IMR-90 (cell line): ENCODE measurements around the gene ZFAND5. TPM values are rescaled to one million over a fixed set of nuclear protein-coding genes. Genes with fewer than 3 reads are reported as not detected.

Experiments used
- ATAC-seq: fragments of 200-7000 bp; cut with Tn5 transposase; 2 replicates; pipeline ENCODE4 v1.9.1; 2020; ENCODE audit warnings: low read depth, mild to moderate bottlenecking, moderate library complexity
- BruUV-seq: library from RNA; stranded (reverse); fragments of 400-500 nt; replicated peaks from 2 replicates; lab custom pipeline; 2021; lab: Mats Ljungman, UMichigan
- CTCF ChIA-PET: fragments of 300-600 bp; formaldehyde crosslinking; extraction: SDS; loops from one replicate; lab custom pipeline; 2021; ENCODE audit warnings: antibody characterized with exemption; lab: Yijun Ruan, JAX
- POLR2A ChIA-PET: fragments of 300-600 bp; sonication (Branson Sonifier 250); formaldehyde crosslinking; loops from one replicate; lab custom pipeline; 2022; ENCODE audit warnings: antibody characterized with exemption; ENCODE audit not compliant: unreplicated experiment; lab: Charles Lee
- DNase-seq: peaks from one replicate; pipeline ENCODE4 v3.0.0; 2013
- H2AFZ ChIP-seq: replicated peaks from 2 replicates; pipeline ENCODE3; 2013; ENCODE audit warnings: low read length, mild to moderate bottlenecking; ENCODE audit not compliant: poor library complexity
- H2AK5ac ChIP-seq: 2 replicates; pipeline ENCODE4 v1.6.1; 2013; ENCODE audit warnings: low read depth, low read length, inconsistent platforms
- H2AK9ac ChIP-seq: replicated peaks from 2 replicates; pipeline ENCODE3; 2013; ENCODE audit warnings: mild to moderate bottlenecking, low read depth, low read length, moderate library complexity; ENCODE audit not compliant: poor library complexity
- H2BK120ac ChIP-seq: 2 replicates; pipeline ENCODE4 v1.6.1; 2013; ENCODE audit warnings: low read depth, low read length, inconsistent platforms
- H2BK15ac ChIP-seq: 3 replicates; pipeline ENCODE4 v1.6.1; 2013; ENCODE audit warnings: low read depth, low read length, inconsistent platforms
- H2BK20ac ChIP-seq: 2 replicates; pipeline ENCODE4 v1.6.1; 2013; ENCODE audit warnings: low read depth, mild to moderate bottlenecking, inconsistent platforms, low read length, moderate library complexity
- H2BK5ac ChIP-seq: 2 replicates; pipeline ENCODE4 v1.6.1; 2013; ENCODE audit warnings: mild to moderate bottlenecking, low read depth, low read length, inconsistent platforms; ENCODE audit not compliant: poor library complexity, severe bottlenecking
- H3K14ac ChIP-seq: replicated peaks from 2 replicates; pipeline ENCODE4 v1.6.1; 2013; ENCODE audit warnings: low read depth, low read length, inconsistent platforms
- H3K18ac ChIP-seq: 2 replicates; pipeline ENCODE4 v1.6.1; 2013; ENCODE audit warnings: low read depth, low read length, control low read depth
- H3K23ac ChIP-seq: 2 replicates; pipeline ENCODE4 v1.6.1; 2013; ENCODE audit warnings: low read depth, low read length, inconsistent platforms
- H3K27ac ChIP-seq: 2 replicates; pipeline ENCODE4 v1.5.1; 2013; ENCODE audit warnings: mild to moderate bottlenecking, control low read depth, low read length; ENCODE audit not compliant: insufficient read depth
- H3K27me3 ChIP-seq: 2 replicates; pipeline ENCODE4 v1.6.1; 2013; ENCODE audit warnings: low read length; ENCODE audit not compliant: control insufficient read depth, insufficient read depth
- H3K36me3 ChIP-seq: 2 replicates; pipeline ENCODE4 v1.6.1; 2013; ENCODE audit warnings: low read length, mixed read lengths; ENCODE audit not compliant: control insufficient read depth, insufficient read depth
- H3K4ac ChIP-seq: 2 replicates; pipeline ENCODE4 v1.6.1; 2013; ENCODE audit warnings: low read depth, low read length, inconsistent platforms
- H3K4me1 ChIP-seq: 2 replicates; pipeline ENCODE4 v1.6.1; 2013; ENCODE audit warnings: low read length, mixed read lengths; ENCODE audit not compliant: control insufficient read depth, insufficient read depth
- H3K4me2 ChIP-seq: 2 replicates; pipeline ENCODE4 v1.6.1; 2013; ENCODE audit warnings: low read depth, mild to moderate bottlenecking, control low read depth, low read length, moderate library complexity
- H3K4me3 ChIP-seq: 2 replicates; pipeline ENCODE4 v1.5.1; 2013; ENCODE audit warnings: low read depth, mild to moderate bottlenecking, control low read depth, low read length, moderate library complexity; ENCODE audit not compliant: insufficient read depth
- H3K56ac ChIP-seq: 2 replicates; pipeline ENCODE4 v1.6.1; 2013; ENCODE audit warnings: low read length, inconsistent platforms; ENCODE audit not compliant: insufficient read depth; ENCODE audit errors: extremely low read depth
- H3K79me1 ChIP-seq, 2 experiments: 2 replicates each; pipeline ENCODE4 v1.6.1; 2013; ENCODE audit warnings: low read length in 2 of 2, inconsistent platforms in 1 of 2, low read depth in 1 of 2
- H3K9ac ChIP-seq: 2 replicates; pipeline ENCODE4 v1.6.1; 2013; ENCODE audit warnings: low read depth, low read length, control low read depth
- H3K9me1 ChIP-seq: 2 replicates; pipeline ENCODE4 v1.6.1; 2013; ENCODE audit warnings: low read length, inconsistent platforms; ENCODE audit not compliant: insufficient read depth
- H3K9me3 ChIP-seq: 2 replicates; pipeline ENCODE4 v1.6.1; 2013; ENCODE audit warnings: low read length; ENCODE audit not compliant: control insufficient read depth, insufficient read depth
- H4K20me1 ChIP-seq: 2 replicates; pipeline ENCODE4 v1.6.1; 2013; ENCODE audit warnings: low read length, inconsistent platforms; ENCODE audit not compliant: insufficient read depth
- H4K5ac ChIP-seq: 2 replicates; pipeline ENCODE4 v1.6.1; 2013; ENCODE audit warnings: mild to moderate bottlenecking, low read depth, low read length, control low read depth
- H4K8ac ChIP-seq, 2 experiments: 2 replicates each; pipeline ENCODE4 v1.6.1; 2013; ENCODE audit warnings: low read depth in 2 of 2, low read length in 2 of 2, control low read depth in 1 of 2, inconsistent platforms in 1 of 2
- H4K91ac ChIP-seq: 2 replicates; pipeline ENCODE4 v1.6.1; 2013; ENCODE audit warnings: low read depth, low read length, inconsistent platforms; ENCODE audit not compliant: insufficient read depth
- BHLHE40 ChIP-seq: fragments of 150-350 bp; IDR thresholded peaks from 2 replicates; pipeline ENCODE4 v1.6.1; 2016; ENCODE audit warnings: mild to moderate bottlenecking, low read depth, low read length
- CEBPB ChIP-seq: IDR thresholded peaks from 2 replicates; pipeline ENCODE4 v1.6.1; 2012; ENCODE audit warnings: low read depth, low read length, improper control_type of control experiment
- MAFK ChIP-seq: IDR thresholded peaks from 2 replicates; pipeline ENCODE4 v1.6.1; 2012; ENCODE audit warnings: low read depth, low read length, improper control_type of control experiment
- MXI1 ChIP-seq: IDR thresholded peaks from 2 replicates; pipeline ENCODE4 v1.6.1; 2012; ENCODE audit warnings: low read depth, mild to moderate bottlenecking, low read length, moderate library complexity, borderline replicate concordance
- NFE2L2 ChIP-seq: fragments of 150-350 bp; IDR thresholded peaks from 2 replicates; pipeline ENCODE4 v1.6.1; 2016; ENCODE audit warnings: low read depth, mild to moderate bottlenecking, low read length
- POLR2A ChIP-seq: IDR thresholded peaks from 2 replicates; pipeline ENCODE4 v1.6.1; 2012; ENCODE audit warnings: mild to moderate bottlenecking, low read depth, low read length
- RAD21 ChIP-seq: IDR thresholded peaks from 2 replicates; pipeline ENCODE4 v1.6.1; 2012; ENCODE audit warnings: low read length, improper control_type of control experiment
- SMC3 ChIP-seq: fragments of 150-350 bp; IDR thresholded peaks from 2 replicates; pipeline ENCODE4 v1.6.1; 2016; ENCODE audit warnings: low read depth, mild to moderate bottlenecking, antibody characterized with exemption, low read length, moderate library complexity
- WGBS, 2 experiments: methylation state at CpG; one replicate each; pipeline versions ENCODE4 v1.1.5 to v1.1.7; 2013; ENCODE audit warnings: missing lambda C conversion rate in 2 of 2; ENCODE audit not compliant: insufficient read length in 1 of 2; ENCODE audit errors: extremely low coverage in 2 of 2; 5-methylcytosine and 5-hydroxymethylcytosine counted together
- dilution Hi-C: fragments of 300-500 bp; cut with HindIII; formaldehyde crosslinking; loops from one replicate; pipeline ENCODE4 v1.14.3; 2018; ENCODE audit warnings: low sequenced_read_pairs; ENCODE audit not compliant: unreplicated experiment
- in situ Hi-C: fragments of 300-500 bp; cut with MboI; formaldehyde crosslinking; loops from 3 replicates; pipeline ENCODE4 v1.14.3; 2019; ENCODE audit warnings: low sequenced_read_pairs, inconsistent platforms, mixed read lengths
- intact Hi-C: fragments of 100-400 bp; cut with micrococcal nuclease; formaldehyde crosslinking; loops from 2 replicates; pipeline ENCODE4 v1.10.0; 2022
- polyA plus RNA-seq, 3 experiments: library from polyadenylated mRNA; depleted of rRNA; stranded (reverse); fragments of >200 nt; gene quantifications; 2 replicates each; pipeline ENCODE4 v1.2.3, GENCODE V29; 2012; ENCODE audit warnings: low replicate concordance in 1 of 3
- total RNA-seq: library from RNA; depleted of rRNA; stranded (reverse); fragments of >200 nt; gene quantifications from 2 replicates; pipeline ENCODE4 v1.2.3, GENCODE V29; 2012

Gene ZFAND5
- total and polyA plus RNA-seq, 2 of the 4 experiments (the other 2 are of a cell fraction): 35.8 to 85.2 TPM

GRCh38 chr9:72412483-72413040 is 47.6 kb upstream of the ZFAND5 start:
- in situ Hi-C loops (no loop called here), dilution Hi-C loops (no loop called here), intact Hi-C loops (no loop called here)
- Histone ChIP-seq H3K27ac (no peak overlapping the region), H2AK9ac (no peak overlapping the region), H3K9ac (no peak overlapping the region), H3K56ac (no peak overlapping the region), H3K18ac (no peak overlapping the region), H2AFZ (no peak overlapping the region), H4K91ac (no peak overlapping the region), H4K20me1 (no peaks in the 10 kb centered on the region), H3K9me3 (no peaks in the 10 kb centered on the region), H3K4me3 (no peak overlapping the region), H3K4me2 (no peak overlapping the region), H3K14ac (no peak overlapping the region), H4K5ac (no peak overlapping the region), H3K23ac (no peak overlapping the region), H3K27me3 (no peaks in the 10 kb centered on the region), H2BK120ac (no peak overlapping the region), H2AK5ac (no peak overlapping the region), H3K79me1 (no peaks in the 10 kb centered on the region), H3K9me1 (no peaks in the 10 kb centered on the region), H3K4ac (no peak overlapping the region), H2BK15ac (no peak overlapping the region), H3K36me3 (no peaks in the 10 kb centered on the region), H3K4me1 (no peaks in the 10 kb centered on the region), H2BK5ac (no peak overlapping the region), H4K8ac (no peak overlapping the region), H2BK20ac (no peak overlapping the region)
- ChIA-PET CTCF (no interaction called here), POLR2A (no interaction called here)
- no CpG with 5 or more reads among the region's 2 CpGs for WGBS, 2 experiments
- no peak for DNase-seq
- TF ChIP-seq MAFK (no peak), NFE2L2 (no peak), CEBPB (no peak), SMC3 (no peak), RAD21 (no peak), MXI1 (no peak), BHLHE40 (no peak), POLR2A (no peak)
- ATAC-seq: no peak
- no TSS peak for BruUV-seq
